Smooth muscle cell (in vitro differentiated cells): ENCODE results near the gene ITLN2. TPM values are rescaled to one million over a fixed set of nuclear protein-coding genes. Genes with fewer than 3 reads are reported as not detected.

Source experiments
- polyA plus RNA-seq: library from polyadenylated mRNA; unstranded; fragments of >200 nt; fragmentation: Nextera tagmentation; extraction: Ambion mirVana; gene quantifications from 2 replicates; pipeline ENCODE4 v1.2.1, GENCODE V29; 2016
- total RNA-seq: library from RNA; depleted of rRNA; stranded (reverse); fragments of >200 nt; gene quantifications from 2 replicates; pipeline ENCODE4 v1.2.3, GENCODE V29; 2014

The ITLN2 gene
- total and polyA plus RNA-seq, 2 experiments from 2014 or later = not detected

Other genes with a start within 250 kb of the ITLN2 start
- gene CD48, start 243.0 kb downstream of the ITLN2 start, total RNA-seq = not detected in 2 replicates
- gene CD48, start 243.0 kb downstream of the ITLN2 start, polyA plus RNA-seq = 0.37 TPM in 1 of 2 replicates, not detected in the other
- not detected in 2 replicates for gene SLAMF7, start 215.6 kb downstream of the ITLN2 start, total RNA-seq
- gene SLAMF7, start 215.6 kb downstream of the ITLN2 start, polyA plus RNA-seq = 0.38 TPM in 1 of 2 replicates, not detected in the other
- not detected in 2 replicates for gene LY9, start 158.6 kb downstream of the ITLN2 start, total RNA-seq
- gene LY9, start 158.6 kb downstream of the ITLN2 start, polyA plus RNA-seq = not detected in 2 replicates
- gene CD244, start 91.9 kb downstream of the ITLN2 start, total RNA-seq = 0.99 TPM in 1 of 2 replicates, not detected in the other
- not detected in 2 replicates for gene CD244, start 91.9 kb downstream of the ITLN2 start, polyA plus RNA-seq
- gene ITLN1, start 69.6 kb downstream of the ITLN2 start, total RNA-seq = not detected in 2 replicates
- not detected in 2 replicates for gene ITLN1, start 69.6 kb downstream of the ITLN2 start, polyA plus RNA-seq
- gene F11R, start 66.3 kb upstream of the ITLN2 start, total RNA-seq = 57.8 and 62.5 TPM in 2 replicates
- 26.4 and 35.6 TPM in 2 replicates for gene F11R, start 66.3 kb upstream of the ITLN2 start, polyA plus RNA-seq
- 11.5 and 48.0 TPM in 2 replicates for gene TSTD1, start 84.2 kb upstream of the ITLN2 start, total RNA-seq
- 26.0 and 63.2 TPM in 2 replicates for gene TSTD1, start 84.2 kb upstream of the ITLN2 start, polyA plus RNA-seq
- 47.0 and 51.7 TPM in 2 replicates for gene USF1, start 91.2 kb upstream of the ITLN2 start, total RNA-seq
- 18.2 and 20.0 TPM in 2 replicates for gene USF1, start 91.2 kb upstream of the ITLN2 start, polyA plus RNA-seq
- gene ARHGAP30, start 115.1 kb upstream of the ITLN2 start, total RNA-seq = 0.90 and 1.2 TPM in 2 replicates
- gene ARHGAP30, start 115.1 kb upstream of the ITLN2 start, polyA plus RNA-seq = 0.13 and 1.1 TPM in 2 replicates
- gene NECTIN4, start 134.7 kb upstream of the ITLN2 start, total RNA-seq = 18.2 and 27.6 TPM in 2 replicates
- gene NECTIN4, start 134.7 kb upstream of the ITLN2 start, polyA plus RNA-seq = 12.7 and 32.8 TPM in 2 replicates
- gene KLHDC9, start 143.6 kb upstream of the ITLN2 start, total RNA-seq = 2.2 and 10.0 TPM in 2 replicates
- gene KLHDC9, start 143.6 kb upstream of the ITLN2 start, polyA plus RNA-seq = 3.3 and 4.6 TPM in 2 replicates
- 49.0 and 82.0 TPM in 2 replicates for gene PFDN2, start 163.2 kb upstream of the ITLN2 start, total RNA-seq
- gene PFDN2, start 163.2 kb upstream of the ITLN2 start, polyA plus RNA-seq = 139 and 150 TPM in 2 replicates
- gene NIT1, start 163.3 kb upstream of the ITLN2 start, total RNA-seq = 33.6 and 37.2 TPM in 2 replicates
- 37.6 and 53.0 TPM in 2 replicates for gene NIT1, start 163.3 kb upstream of the ITLN2 start, polyA plus RNA-seq
- 36.3 and 36.9 TPM in 2 replicates for gene DEDD, start 177.9 kb upstream of the ITLN2 start, total RNA-seq
- gene DEDD, start 177.9 kb upstream of the ITLN2 start, polyA plus RNA-seq = 33.7 and 38.6 TPM in 2 replicates
- 57.1 and 58.2 TPM in 2 replicates for gene UFC1, start 199.2 kb upstream of the ITLN2 start, total RNA-seq
- 81.5 and 94.5 TPM in 2 replicates for gene UFC1, start 199.2 kb upstream of the ITLN2 start, polyA plus RNA-seq
- gene USP21, start 204.7 kb upstream of the ITLN2 start, total RNA-seq = 6.9 and 10.7 TPM in 2 replicates
- gene USP21, start 204.7 kb upstream of the ITLN2 start, polyA plus RNA-seq = 25.4 and 30.8 TPM in 2 replicates
- gene PPOX, start 211.6 kb upstream of the ITLN2 start, total RNA-seq = 14.2 and 16.5 TPM in 2 replicates
- gene PPOX, start 211.6 kb upstream of the ITLN2 start, polyA plus RNA-seq = 23.8 and 31.6 TPM in 2 replicates
- gene B4GALT3, start 222.7 kb upstream of the ITLN2 start, total RNA-seq = 21.4 and 21.9 TPM in 2 replicates
- gene B4GALT3, start 222.7 kb upstream of the ITLN2 start, polyA plus RNA-seq = 44.9 and 47.0 TPM in 2 replicates
- 11.5 and 17.1 TPM in 2 replicates for gene ADAMTS4, start 244.2 kb upstream of the ITLN2 start, total RNA-seq
- gene ADAMTS4, start 244.2 kb upstream of the ITLN2 start, polyA plus RNA-seq = 17.7 and 28.3 TPM in 2 replicates
- 54.3 and 58.1 TPM in 2 replicates for gene NDUFS2, start 247.6 kb upstream of the ITLN2 start, total RNA-seq
- 136 and 139 TPM in 2 replicates for gene NDUFS2, start 247.6 kb upstream of the ITLN2 start, polyA plus RNA-seq